Activated naive CD4-positive, alpha-beta T cell treated with anti-CD3 and anti-CD28 coated beads for 36 hours (primary cell): ENCODE measurements around the gene KERA. TPM values are rescaled to one million over a fixed set of nuclear protein-coding genes. Genes with fewer than 3 reads are reported as not detected.

Experiments
- CTCF ChIA-PET: fragments of 350-600 bp; sonication (Branson Sonifier 250); formaldehyde crosslinking; loops from one replicate; lab custom pipeline; 2021; ENCODE audit warnings: antibody characterized with exemption; lab: Charles Lee
- DNase-seq: peaks from one replicate; pipeline ENCODE4 v3.0.0-alpha.2; 2020
- H3K27ac Mint-ChIP-seq: one replicate; pipeline ENCODE4 v1.8.0; 2021; ENCODE audit warnings: mild to moderate bottlenecking, mixed read lengths
- H3K27me3 Mint-ChIP-seq: one replicate; pipeline ENCODE4 v1.8.0; 2021; ENCODE audit warnings: low read depth, mixed read lengths
- H3K36me3 Mint-ChIP-seq: one replicate; pipeline ENCODE4 v1.8.0; 2021; ENCODE audit warnings: low read depth, mixed read lengths
- H3K4me1 Mint-ChIP-seq: one replicate; pipeline ENCODE4 v1.8.0; 2021; ENCODE audit warnings: low read depth, mixed read lengths
- H3K4me3 Mint-ChIP-seq: one replicate; pipeline ENCODE4 v1.8.0; 2021; ENCODE audit warnings: mild to moderate bottlenecking, moderate library complexity, mixed read lengths
- H3K9me3 Mint-ChIP-seq: one replicate; pipeline ENCODE4 v1.8.0; 2021; ENCODE audit warnings: mixed read lengths
- intact Hi-C: fragments of 100-400 bp; cut with micrococcal nuclease; formaldehyde crosslinking; loops from one replicate; pipeline ENCODE4 v1.15.1; 2023
- total RNA-seq, 2 experiments: library from RNA; stranded (reverse); gene quantifications; one replicate each; pipeline ENCODE4 v1.2.3, GENCODE V29; 2021

Gene KERA
- total RNA-seq, 2 experiments from 2014 or later: not detected

GRCh38 chr12:91065396-91065795 lies 7.6 kb upstream of the KERA start:
- Mint-ChIP-seq H3K9me3 (no peaks in the 10 kb centered on the region), H3K4me1 (no peaks in the 10 kb centered on the region), H3K4me3 (no peak overlapping the region), H3K36me3 (no peaks in the 10 kb centered on the region), H3K27me3 (peaks cover 10% of the 10 kb centered on the region), H3K27ac (no peak overlapping the region)
- CTCF ChIA-PET: no interaction called here
- DNase-seq: no peak
- intact Hi-C loops: no loop called here

- H3K4me3 Mint-ChIP-seq: no peak overlapping the region
- H3K27me3 Mint-ChIP-seq: peaks cover 10% of the 10 kb centered on the region
- H3K36me3 Mint-ChIP-seq: no peaks in the 10 kb centered on the region
- intact Hi-C loops: no loop called here
- no peak for DNase-seq
- H3K27ac Mint-ChIP-seq: no peak overlapping the region
- H3K9me3 Mint-ChIP-seq: no peaks in the 10 kb centered on the region
- H3K4me1 Mint-ChIP-seq: no peaks in the 10 kb centered on the region
- CTCF ChIA-PET: no interaction called here
Observed at GRCh38 chr12:91064640-91065039, 6.8 kb upstream of the KERA start.

- CTCF ChIA-PET: no interaction called here
- DNase-seq: no peak
- H3K27me3 Mint-ChIP-seq: peaks cover 3% of the 10 kb centered on the region
- intact Hi-C loops: no loop called here
- H3K27ac Mint-ChIP-seq: no peak overlapping the region
- no peaks in the 10 kb centered on the region for H3K9me3 Mint-ChIP-seq
- H3K4me1 Mint-ChIP-seq: no peaks in the 10 kb centered on the region
- no peaks in the 10 kb centered on the region for H3K36me3 Mint-ChIP-seq
- H3K4me3 Mint-ChIP-seq: no peak overlapping the region
Observed at GRCh38 chr12:91061091-91061490, 3.3 kb upstream of the KERA start.

GRCh38 chr12:91059211-91059610 lies 1.4 kb upstream of the KERA start:
- intact Hi-C loops: no loop called here
- Mint-ChIP-seq H3K36me3 (no peaks in the 10 kb centered on the region), H3K27me3 (no peaks in the 10 kb centered on the region), H3K4me1 (no peaks in the 10 kb centered on the region), H3K4me3 (no peak overlapping the region), H3K27ac (no peak overlapping the region), H3K9me3 (no peaks in the 10 kb centered on the region)
- CTCF ChIA-PET: no interaction called here
- no peak for DNase-seq

GRCh38 chr12:91058786-91059185 lies 962 bp upstream of the KERA start:
- CTCF ChIA-PET: no interaction called here
- no peak for DNase-seq
- no peaks in the 10 kb centered on the region for H3K27me3 Mint-ChIP-seq
- no peak overlapping the region for H3K27ac Mint-ChIP-seq
- H3K36me3 Mint-ChIP-seq: no peaks in the 10 kb centered on the region
- H3K4me1 Mint-ChIP-seq: no peaks in the 10 kb centered on the region
- intact Hi-C loops: no loop called here
- H3K4me3 Mint-ChIP-seq: no peak overlapping the region
- H3K9me3 Mint-ChIP-seq: no peaks in the 10 kb centered on the region

- no peak overlapping the region for H3K27ac Mint-ChIP-seq
- no peaks in the 10 kb centered on the region for H3K36me3 Mint-ChIP-seq
Observed at GRCh38 chr12:91056488-91056887, 1.3 kb downstream of the KERA start.

GRCh38 chr12:91055976-91056375 lies 1.8 kb downstream of the KERA start:
- Mint-ChIP-seq H3K27me3 (peaks cover 3% of the 10 kb centered on the region), H3K27ac (no peak overlapping the region), H3K36me3 (no peaks in the 10 kb centered on the region), H3K4me3 (no peak overlapping the region), H3K4me1 (no peaks in the 10 kb centered on the region), H3K9me3 (no peaks in the 10 kb centered on the region)
- CTCF ChIA-PET: no interaction called here
- intact Hi-C loops: no loop called here
- DNase-seq: no peak

More at GRCh38 chr12:91056488-91056887, 1.3 kb downstream of the KERA start:
- no peak overlapping the region for H3K4me3 Mint-ChIP-seq
- no peaks in the 10 kb centered on the region for H3K9me3 Mint-ChIP-seq
- H3K4me1 Mint-ChIP-seq: no peaks in the 10 kb centered on the region
- CTCF ChIA-PET: no interaction called here
- intact Hi-C loops: no loop called here
- no peaks in the 10 kb centered on the region for H3K27me3 Mint-ChIP-seq
- DNase-seq: no peak

- H3K27me3 Mint-ChIP-seq: peaks cover 3% of the 10 kb centered on the region
- H3K27ac Mint-ChIP-seq: no peak overlapping the region
Observed at GRCh38 chr12:91053951-91054715, 3.7 kb downstream of the KERA start.

GRCh38 chr12:91052026-91052425 lies 5.8 kb downstream of the KERA start:
- no peak for DNase-seq
- H3K4me3 Mint-ChIP-seq: no peak overlapping the region
- H3K27ac Mint-ChIP-seq: no peak overlapping the region
- no peaks in the 10 kb centered on the region for H3K36me3 Mint-ChIP-seq
- CTCF ChIA-PET: no interaction called here
- intact Hi-C loops: no loop called here
- no peaks in the 10 kb centered on the region for H3K9me3 Mint-ChIP-seq
- H3K27me3 Mint-ChIP-seq: peaks cover 5% of the 10 kb centered on the region
- no peaks in the 10 kb centered on the region for H3K4me1 Mint-ChIP-seq

More at GRCh38 chr12:91053951-91054715, 3.7 kb downstream of the KERA start:
- intact Hi-C loops: no loop called here
- H3K4me1 Mint-ChIP-seq: no peaks in the 10 kb centered on the region
- no peak for DNase-seq
- CTCF ChIA-PET: no interaction called here
- no peaks in the 10 kb centered on the region for H3K9me3 Mint-ChIP-seq
- H3K4me3 Mint-ChIP-seq: no peak overlapping the region
- no peaks in the 10 kb centered on the region for H3K36me3 Mint-ChIP-seq

- H3K27me3 Mint-ChIP-seq: peaks cover 4% of the 10 kb centered on the region
- CTCF ChIA-PET: interaction anchor here (0.6 kb wide), 1 partner anchor 104 kb away, joined by 4 read pairs; no protein-coding TSS in a partner anchor
- H3K27ac Mint-ChIP-seq: no peak overlapping the region
- no peak overlapping the region for H3K4me3 Mint-ChIP-seq
- H3K9me3 Mint-ChIP-seq: no peaks in the 10 kb centered on the region
- no peaks in the 10 kb centered on the region for H3K4me1 Mint-ChIP-seq
- H3K36me3 Mint-ChIP-seq: no peaks in the 10 kb centered on the region
- DNase-seq: no peak
- intact Hi-C loops: no loop called here
Observed at GRCh38 chr12:91044586-91044985, 13.2 kb downstream of the KERA start.

- Mint-ChIP-seq H3K4me3 (no peak overlapping the region), H3K36me3 (no peaks in the 10 kb centered on the region), H3K9me3 (no peaks in the 10 kb centered on the region), H3K4me1 (no peaks in the 10 kb centered on the region), H3K27me3 (peaks cover 2% of the 10 kb centered on the region), H3K27ac (no peak overlapping the region)
- CTCF ChIA-PET: no interaction called here
- intact Hi-C loops: no loop called here
- DNase-seq: no peak
Observed at GRCh38 chr12:91043408-91043807, 14.4 kb downstream of the KERA start.

- no peak overlapping the region for H3K27ac Mint-ChIP-seq
- H3K9me3 Mint-ChIP-seq: no peaks in the 10 kb centered on the region
- H3K36me3 Mint-ChIP-seq: no peaks in the 10 kb centered on the region
- no peak overlapping the region for H3K4me3 Mint-ChIP-seq
- CTCF ChIA-PET: no interaction called here
- peaks cover 1% of the 10 kb centered on the region for H3K27me3 Mint-ChIP-seq
- no peak for DNase-seq
- H3K4me1 Mint-ChIP-seq: no peaks in the 10 kb centered on the region
- intact Hi-C loops: no loop called here
Observed at GRCh38 chr12:91040096-91040755, 17.6 kb downstream of the KERA start.

GRCh38 chr12:91037276-91037675 lies 20.5 kb downstream of the KERA start:
- H3K4me3 Mint-ChIP-seq: no peak overlapping the region
- no peak for DNase-seq
- intact Hi-C loops: no loop called here
- no peaks in the 10 kb centered on the region for H3K4me1 Mint-ChIP-seq
- no peaks in the 10 kb centered on the region for H3K36me3 Mint-ChIP-seq
- CTCF ChIA-PET: interaction anchor here (0.5 kb wide), 1 partner anchor 25 kb away, joined by 4 read pairs; no protein-coding TSS in a partner anchor
- peaks cover 5% of the 10 kb centered on the region for H3K27me3 Mint-ChIP-seq
- H3K9me3 Mint-ChIP-seq: no peaks in the 10 kb centered on the region
- H3K27ac Mint-ChIP-seq: no peak overlapping the region
